K562 (cell line): Measurements from ENCODE around the gene NUTF2. TPM values are rescaled to one million over a fixed set of nuclear protein-coding genes. Genes with fewer than 3 reads are reported as not detected.

Experiments used
- CHD4 ChIP-seq: fragments of 200-600 bp; sonication (generic); IDR thresholded peaks from 3 replicates; pipeline ENCODE4 v1.6.1; 2012; ENCODE audit warnings: low read depth, mild to moderate bottlenecking, mixed read lengths, low read length, inconsistent platforms; ENCODE audit not compliant: insufficient read depth, insufficient replicate concordance, poor library complexity, severe bottlenecking
- DDX20 ChIP-seq: fragments of 450-650 bp; IDR thresholded peaks from 2 replicates; pipeline ENCODE4 v1.6.1; 2016; ENCODE audit warnings: missing genetic modification characterization, low read depth, mild to moderate bottlenecking, missing compliant biosample characterization, moderate library complexity
- DIDO1 ChIP-seq: fragments of 450-650 bp; IDR thresholded peaks from 2 replicates; pipeline ENCODE4 v1.6.1; 2016; ENCODE audit warnings: low read depth, missing biosample characterization, missing genetic modification characterization
- ELF2 ChIP-seq: fragments of 250-450 bp; sonication (Bioruptor Pico); IDR thresholded peaks from 2 replicates; pipeline ENCODE4 v1.5.0; 2021; ENCODE audit warnings: mild to moderate bottlenecking
- HBP1 ChIP-seq: fragments of 450-650 bp; formaldehyde crosslinking; IDR thresholded peaks from 2 replicates; pipeline ENCODE4 v1.4.0; 2022; ENCODE audit warnings: missing genetic modification characterization
- HMG20A ChIP-seq: fragments of 450-650 bp; formaldehyde crosslinking; conservative IDR thresholded peaks from 2 replicates; pipeline ENCODE4 v1.4.0; 2020; ENCODE audit warnings: mild to moderate bottlenecking, mixed read lengths
- MBD1 ChIP-seq: fragments of 250-450 bp; sonication (Bioruptor Pico); IDR thresholded peaks from 2 replicates; pipeline ENCODE4 v1.8.0; 2022; ENCODE audit warnings: inconsistent platforms
- NR0B1 ChIP-seq: fragments of 450-650 bp; IDR thresholded peaks from one replicate; pipeline ENCODE4 v1.6.1; 2018; ENCODE audit warnings: mild to moderate bottlenecking, moderate library complexity; ENCODE audit not compliant: partially characterized antibody
- RBM39 ChIP-seq: fragments of 200-400 bp; formaldehyde crosslinking; optimal IDR thresholded peaks from 2 replicates; pipeline ENCODE3; 2018; ENCODE audit warnings: low read depth, low read length
- TCF7 ChIP-seq: sonication (generic); IDR thresholded peaks from 2 replicates; pipeline ENCODE4 v1.6.1; 2016; ENCODE audit warnings: antibody characterized with exemption, borderline replicate concordance
- THRAP3 ChIP-seq: fragments of 450-650 bp; IDR thresholded peaks from 2 replicates; pipeline ENCODE4 v1.6.1; 2016; ENCODE audit warnings: mild to moderate bottlenecking, inconsistent platforms, borderline replicate concordance
- ZNF318 ChIP-seq, 2 experiments: fragments of 450-650 bp; IDR thresholded peaks; 2 replicates each; pipeline ENCODE4 v1.6.1; 2016; ENCODE audit warnings: mild to moderate bottlenecking in 2 of 2, borderline replicate concordance in 1 of 2, low read depth in 1 of 2, moderate library complexity in 1 of 2
- polyA plus RNA-seq, 8 experiments: library from polyadenylated mRNA; depleted of rRNA in 4 of 8; stranded (reverse) in 5 of 8; unstranded in 3 of 8; fragments of >200 nt; fragmentation: Nextera tagmentation in 2 of 8; fragmentation: Illumina TruSeq in 1 of 8; extraction: Ambion mirVana in 2 of 8; extraction: Trizol in 1 of 8; gene quantifications; 2 replicates each; pipeline versions ENCODE4 v1.2.1 to v1.2.3, GENCODE V29; 2011 to 2014; ENCODE audit warnings: inconsistent platforms in 1 of 8, missing spikeins in 1 of 8
- total RNA-seq, 7 experiments: library from RNA; depleted of rRNA in 6 of 7; stranded (reverse); fragments of >200 nt in 6 of 7; fragmentation: Illumina TruSeq in 2 of 7; extraction: Trizol in 2 of 7; gene quantifications; 2 replicates each; pipeline versions ENCODE4 v1.2.1 to v1.2.3, GENCODE V29; 2011 to 2021; ENCODE audit warnings: low replicate concordance in 1 of 7

The NUTF2 gene
- total and polyA plus RNA-seq, 9 of the 15 experiments (the other 6 are each of a cell fraction or from before 2014, with no cell fraction given) = 106 to 248 (median 147) TPM

- no peak for TF ChIP-seq ZNF318 (IDR thresholded peaks at IDR 0.05; ENCODE audit: borderline replicate concordance in 1 of 2, low read depth in 1 of 2)
- TF ChIP-seq NR0B1 = no peak
- no peak for TF ChIP-seq HMG20A (CRISPR knock-in tag)
- TF ChIP-seq MBD1 (CRISPR knock-in tag) = no peak
- TF ChIP-seq CHD4 = no peak
- TF ChIP-seq THRAP3 = no peak
- TF ChIP-seq ELF2 (CRISPR knock-in tag) = peak; percentile 77; the same call in 1 of the 2 replicates
- peak; percentile 81; the same call in 1 of the 2 replicates for TF ChIP-seq HBP1 (CRISPR knock-in tag)
- no peak for TF ChIP-seq DDX20 (tag)
- TF ChIP-seq TCF7 = no peak
- peak; percentile 75 for TF ChIP-seq DIDO1
- TF ChIP-seq RBM39 = no peak
Observed at GRCh38 chr16:67872631-67873434, 26.1 kb downstream of the NUTF2 start, which contains the start of gene EDC4 (continued).
